Common myeloid progenitor, CD34-positive (primary cell): ENCODE data around the gene GPR162.

Source experiments
- CTCF ChIA-PET: fragments of 350-600 bp; sonication (Branson Sonifier 250); formaldehyde crosslinking; loops from one replicate; lab custom pipeline; 2021; ENCODE audit warnings: antibody characterized with exemption; lab: Charles Lee
- POLR2A ChIA-PET: fragments of 350-600 bp; sonication (Branson Sonifier 250); formaldehyde crosslinking; loops from one replicate; lab custom pipeline; 2021; ENCODE audit warnings: antibody characterized with exemption; lab: Charles Lee
- DNase-seq, 3 donors: peaks; one replicate each; pipeline versions ENCODE4 v3.0.0 to v3.0.0-alpha.2; 2013
- H3K27ac ChIP-seq, 2 experiments: 1 replicate in 1 of 2; 2 replicates in 1 of 2; pipeline ENCODE4 v1.7.0; 2013; ENCODE audit warnings: inconsistent platforms in 2 of 2, low read length in 2 of 2, mild to moderate bottlenecking in 2 of 2, low read depth in 1 of 2, moderate library complexity in 1 of 2; ENCODE audit not compliant: severe bottlenecking in 2 of 2, insufficient read depth in 1 of 2, poor library complexity in 1 of 2
- H3K27me3 ChIP-seq, 5 experiments: replicated peaks in 2 of 5; 1 replicate in 3 of 5; 2 replicates in 2 of 5; pipeline versions ENCODE4 v1.6.1 to v1.7.0; 2013; ENCODE audit warnings: low read length in 4 of 5, mild to moderate bottlenecking in 2 of 5, moderate library complexity in 2 of 5, inconsistent platforms in 1 of 5; ENCODE audit not compliant: insufficient read depth in 5 of 5, control insufficient read depth in 4 of 5
- H3K36me3 ChIP-seq, 4 experiments: 1 replicate in 2 of 4; 2 replicates in 2 of 4; pipeline versions ENCODE4 v1.6.1 to v1.7.0; 2013; ENCODE audit warnings: low read length in 3 of 4, control low read depth in 1 of 4, mild to moderate bottlenecking in 1 of 4; ENCODE audit not compliant: control insufficient read depth in 4 of 4, insufficient read depth in 4 of 4
- H3K4me1 ChIP-seq, 4 experiments: 1 replicate in 3 of 4; 2 replicates in 1 of 4; pipeline versions ENCODE4 v1.6.1 to v1.7.1; 2013; ENCODE audit warnings: low read length in 3 of 4, mild to moderate bottlenecking in 3 of 4, control low read depth in 1 of 4, inconsistent platforms in 1 of 4, moderate library complexity in 1 of 4; ENCODE audit not compliant: control insufficient read depth in 4 of 4, insufficient read depth in 4 of 4; ENCODE audit errors: control extremely low read depth in 1 of 4
- H3K4me3 ChIP-seq, 7 experiments: 1 replicate in 4 of 7; 2 replicates in 3 of 7; pipeline versions ENCODE4 v1.5.1 to v1.7.0; 2013; ENCODE audit warnings: mild to moderate bottlenecking in 7 of 7, low read length in 6 of 7, moderate library complexity in 6 of 7, inconsistent platforms in 2 of 7, low read depth in 2 of 7, control low read depth in 1 of 7; ENCODE audit not compliant: insufficient read depth in 4 of 7, control insufficient read depth in 1 of 7; ENCODE audit errors: extremely low read depth in 1 of 7
- H3K9me3 ChIP-seq, 5 experiments: 1 replicate in 4 of 5; 2 replicates in 1 of 5; pipeline versions ENCODE4 v1.6.1 to v1.7.1; 2013; ENCODE audit warnings: low read length in 4 of 5, mild to moderate bottlenecking in 2 of 5, inconsistent platforms in 1 of 5, low read depth in 1 of 5, moderate library complexity in 1 of 5; ENCODE audit not compliant: control insufficient read depth in 4 of 5, insufficient read depth in 2 of 5; ENCODE audit errors: control extremely low read depth in 1 of 5
- WGBS: methylation state at CpG from one replicate; pipeline ENCODE4 v1.1.5; 2013; ENCODE audit not compliant: insufficient coverage; 5-methylcytosine and 5-hydroxymethylcytosine counted together

The GPR162 gene

DNA sequence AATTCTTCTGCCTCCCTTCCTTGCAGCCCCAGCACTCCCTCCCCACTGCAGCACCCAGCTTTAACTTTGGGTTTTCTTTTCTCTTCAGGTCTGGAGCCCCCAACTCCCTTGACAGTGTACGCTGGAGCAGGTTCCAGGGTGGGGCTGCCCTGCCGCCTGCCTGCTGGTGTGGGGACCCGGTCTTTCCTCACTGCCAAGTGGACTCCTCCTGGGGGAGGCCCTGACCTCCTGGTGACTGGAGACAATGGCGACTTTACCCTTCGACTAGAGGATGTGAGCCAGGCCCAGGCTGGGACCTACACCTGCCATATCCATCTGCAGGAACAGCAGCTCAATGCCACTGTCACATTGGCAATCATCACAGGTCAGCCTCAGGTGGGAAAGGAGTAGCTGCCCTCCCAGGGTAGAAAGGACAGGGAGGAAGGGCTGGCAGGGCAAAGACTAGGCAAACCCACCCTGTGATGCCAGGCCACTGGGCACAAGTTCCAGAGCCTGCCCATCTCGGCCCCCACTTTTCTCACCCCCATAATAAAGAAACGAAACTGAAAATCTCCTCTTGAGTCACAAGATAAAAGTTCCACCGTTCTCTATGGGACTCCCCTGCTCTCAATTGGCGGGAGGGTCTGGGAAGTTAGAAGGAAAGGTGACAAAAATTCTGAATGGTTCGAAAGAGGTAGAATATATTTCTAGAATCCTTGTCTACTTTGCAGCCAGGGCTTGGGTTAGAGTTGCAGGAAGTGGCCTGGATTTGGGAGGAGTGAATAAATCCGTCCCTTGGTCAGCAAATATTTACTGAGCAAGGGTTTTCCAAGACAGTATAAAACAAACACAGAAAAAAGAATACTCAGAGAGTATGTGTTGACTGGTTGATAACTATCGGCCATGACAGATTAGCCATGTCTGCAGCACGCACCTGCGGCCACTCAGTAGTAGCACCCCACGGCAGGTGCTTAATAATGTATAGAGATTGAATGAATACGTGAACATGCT, 46.1 kb upstream of the GPR162 start:
- CTCF ChIA-PET: interaction anchor here (0.7 to 15.2 kb wide), 6 partner anchors 10 to 75 kb away, joined by 3 to 237 read pairs (median 3); partner anchors contain the start of genes MLF2 and PTMS
- peaks cover 0 to 28% (median 3%) of the 10 kb centered on the region in 4 experiments for H3K36me3 ChIP-seq
- no peak overlapping the region for H3K27ac ChIP-seq
- no peak for DNase-seq
- peaks cover 0 to 60% (median 48%) of the 10 kb centered on the region in 4 experiments for H3K4me1 ChIP-seq
- peaks cover 0 to 15% (median 0%) of the 10 kb centered on the region in 5 experiments for H3K27me3 ChIP-seq
- no peaks in the 10 kb centered on the region for H3K9me3 ChIP-seq
- no peak overlapping the region for H3K4me3 ChIP-seq
- 91% methylated on average over 12 of the region's 16 CpGs for WGBS
- POLR2A ChIA-PET: no interaction called here

DNA sequence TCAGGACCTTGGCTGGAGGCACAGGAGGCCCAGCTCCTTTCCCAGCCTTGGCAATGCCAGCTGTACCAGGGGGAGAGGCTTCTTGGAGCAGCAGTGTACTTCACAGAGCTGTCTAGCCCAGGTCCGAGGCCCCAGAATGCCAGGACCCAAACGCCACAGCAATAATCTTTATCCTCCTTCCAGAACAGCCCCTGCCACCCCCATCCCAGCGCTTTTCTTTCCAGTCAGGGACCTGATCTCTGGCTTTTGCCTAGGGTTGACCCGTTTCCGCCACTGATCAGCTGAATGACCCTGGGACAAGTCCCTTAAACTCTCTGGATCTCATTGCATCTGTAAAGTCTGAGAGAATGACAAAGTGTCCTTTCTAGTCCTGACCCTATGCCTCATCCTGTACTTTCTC, 44.2 kb upstream of the GPR162 start:
- Histone ChIP-seq H3K36me3 (peaks cover 0 to 26% (median 3%) of the 10 kb centered on the region in 4 experiments), H3K27me3 (peaks cover 0 to 15% (median 0%) of the 10 kb centered on the region in 5 experiments), H3K27ac (no peak overlapping the region), H3K9me3 (no peaks in the 10 kb centered on the region), H3K4me1 (peaks cover 0 to 42% (median 31%) of the 10 kb centered on the region in 4 experiments), H3K4me3 (no peak overlapping the region)
- ChIA-PET POLR2A (no interaction called here), CTCF (interaction anchor here (0.9 to 15.2 kb wide), 8 partner anchors 9 to 158 kb away, joined by 3 to 237 read pairs (median 4); partner anchors contain the start of genes MLF2, PTMS and ZNF384)
- WGBS: 96% methylated on average over 4 of the region's 5 CpGs
- no peak for DNase-seq

DNA sequence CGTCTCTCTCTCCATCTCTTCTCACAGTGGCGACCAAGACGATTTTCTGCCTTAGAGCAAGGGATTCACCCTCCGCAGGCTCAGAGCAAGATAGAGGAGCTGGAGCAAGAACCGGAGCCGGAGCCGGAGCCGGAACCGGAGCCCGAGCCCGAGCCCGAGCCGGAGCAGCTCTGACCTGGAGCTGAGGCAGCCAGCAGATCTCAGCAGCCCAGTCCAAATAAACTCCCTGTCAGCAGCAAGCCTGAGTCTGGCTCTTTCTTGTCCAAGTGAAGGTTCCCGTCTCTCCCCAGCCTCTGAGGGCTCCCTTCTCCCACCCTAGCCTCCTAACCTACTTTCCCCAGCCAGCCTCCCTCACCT, 43.4 kb upstream of the GPR162 start:
- Histone ChIP-seq H3K4me1 (peaks cover 0 to 34% (median 23%) of the 10 kb centered on the region in 4 experiments), H3K36me3 (peaks cover 0 to 26% (median 3%) of the 10 kb centered on the region in 4 experiments), H3K9me3 (no peaks in the 10 kb centered on the region), H3K4me3 (peak overlapping the region in 6 of 7 experiments; percentile 46 to 70 (median 64)), H3K27me3 (peaks cover 0 to 14% (median 0%) of the 10 kb centered on the region in 5 experiments), H3K27ac (no peak overlapping the region)
- no peak for DNase-seq
- 76% methylated on average over 11 of the region's 14 CpGs for WGBS
- POLR2A ChIA-PET: interaction anchor here (0.8 to 1.0 kb wide), 2 partner anchors 25 to 33 kb away, joined by 3 to 4 read pairs; partner anchors contain the start of gene MLF2
- CTCF ChIA-PET: interaction anchor here (0.6 to 15.2 kb wide), 19 partner anchors 8 to 207 kb away, joined by 3 to 237 read pairs (median 3); partner anchors contain the start of genes MLF2 and PTMS

DNA sequence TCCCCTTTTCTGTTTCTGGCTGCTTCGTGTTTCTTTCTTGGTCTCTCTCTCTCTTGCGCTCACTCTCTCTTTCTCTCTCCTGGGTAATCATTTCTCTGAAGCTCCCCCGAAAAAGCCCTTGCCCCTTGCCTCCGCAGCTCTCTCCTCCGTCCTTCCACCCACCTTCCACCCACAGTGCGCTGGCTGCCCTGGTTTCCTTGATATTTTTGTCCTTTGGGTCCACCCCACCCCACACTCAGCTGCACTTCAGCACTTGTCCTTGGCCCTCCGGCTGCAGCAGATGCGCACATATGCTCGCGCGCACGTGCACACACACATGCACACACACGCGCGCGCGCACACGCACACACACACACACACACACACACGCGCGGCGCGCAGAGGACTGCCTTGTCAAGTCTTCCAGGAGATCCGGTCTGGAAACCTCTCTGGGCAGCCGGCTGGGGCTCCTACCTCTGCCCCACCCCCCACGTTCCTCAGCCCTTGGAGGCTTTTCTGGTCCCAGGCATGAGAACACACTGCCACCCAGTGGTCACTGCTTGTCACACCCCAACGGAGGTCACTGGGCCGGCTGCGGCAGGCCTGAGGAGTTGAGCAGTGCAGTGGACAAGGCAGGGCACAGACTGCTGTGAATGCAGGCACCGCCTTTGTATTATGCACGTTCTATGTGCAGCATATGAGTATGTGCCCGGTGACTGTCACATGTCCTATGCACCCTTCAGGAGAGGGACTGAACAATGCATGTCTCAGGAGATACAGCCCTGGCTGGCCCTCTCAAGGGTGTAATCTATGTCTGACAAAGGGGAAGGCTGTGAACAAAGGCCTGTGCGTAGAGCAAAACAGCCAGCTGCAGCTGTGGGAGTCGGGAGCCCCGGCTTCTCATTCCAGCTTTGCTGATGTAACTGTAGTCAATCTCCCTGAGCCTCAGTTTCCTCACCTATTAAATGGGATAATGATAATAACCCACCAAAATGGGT, 42.8 kb upstream of the GPR162 start:
- peak; percentile 86 to 93 (median 90) for DNase-seq
- Histone ChIP-seq H3K4me1 (peaks cover 0 to 28% (median 19%) of the 10 kb centered on the region in 4 experiments), H3K27me3 (peaks cover 0 to 13% (median 0%) of the 10 kb centered on the region in 5 experiments), H3K9me3 (no peaks in the 10 kb centered on the region), H3K36me3 (peaks cover 0 to 26% (median 3%) of the 10 kb centered on the region in 4 experiments), H3K4me3 (peak overlapping the region; percentile 5 to 70 (median 62)), H3K27ac (no peak overlapping the region)
- CTCF ChIA-PET: interaction anchor here (0.6 to 15.2 kb wide), 23 partner anchors 8 to 208 kb away, joined by 3 to 237 read pairs (median 4); partner anchors contain the start of genes CD4, GPR162, MLF2 and PTMS
- whole genome bisulfite sequencing: under 1% methylated on average over 12 of the region's 35 CpGs
- POLR2A ChIA-PET: interaction anchor here (0.8 to 1.0 kb wide), 2 partner anchors 25 to 33 kb away, joined by 3 to 4 read pairs; partner anchors contain the start of gene MLF2

DNA sequence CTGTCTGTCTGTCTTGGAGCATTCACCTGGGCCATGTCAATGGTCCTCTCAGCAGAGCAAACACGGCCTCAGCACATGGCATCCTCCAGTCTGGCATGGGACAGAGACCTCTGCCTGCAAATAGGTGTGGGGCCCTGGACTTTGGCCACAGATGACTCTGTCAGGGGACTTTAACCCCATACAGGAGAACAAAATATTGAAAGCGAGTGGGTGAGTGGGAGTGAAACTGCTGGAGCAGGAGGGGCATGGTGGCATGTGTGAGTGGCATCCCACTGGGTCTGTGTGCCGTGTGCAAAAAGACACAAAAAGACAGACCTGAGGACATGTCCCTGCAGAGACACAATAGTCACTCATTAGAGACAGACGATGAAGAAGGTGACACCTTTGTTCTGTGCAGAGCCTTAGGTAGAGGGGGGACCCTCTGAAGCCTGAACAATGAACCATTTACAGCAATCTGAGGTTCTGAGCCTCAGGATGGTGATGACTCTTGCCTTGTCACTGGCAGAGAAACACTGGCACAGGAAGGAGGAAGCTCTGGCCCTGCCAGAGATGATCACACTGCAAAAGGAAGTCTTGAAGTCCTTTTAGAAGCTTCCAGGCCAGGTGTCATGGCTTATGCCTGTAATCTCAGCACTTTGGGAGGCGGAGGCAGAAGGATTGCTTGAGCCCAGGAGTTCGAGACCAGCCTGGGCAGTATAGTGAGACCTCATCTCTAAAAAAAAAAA, 41.8 kb upstream of the GPR162 start:
- POLR2A ChIA-PET: no interaction called here
- Histone ChIP-seq H3K27ac (no peak overlapping the region), H3K4me3 (no peak overlapping the region), H3K4me1 (peaks cover 0 to 24% (median 20%) of the 10 kb centered on the region in 4 experiments), H3K27me3 (peaks cover 0 to 9% (median 0%) of the 10 kb centered on the region in 5 experiments), H3K36me3 (peaks cover 0 to 22% (median 3%) of the 10 kb centered on the region in 4 experiments), H3K9me3 (no peaks in the 10 kb centered on the region)
- WGBS: 95% methylated on average over 6 of the region's 6 CpGs
- CTCF ChIA-PET: interaction anchor here (0.6 to 15.2 kb wide), 17 partner anchors 8 to 55 kb away, joined by 3 to 237 read pairs (median 5); partner anchors contain the start of genes CD4, GPR162, LAG3 and MLF2
- DNase-seq: no peak
